ENCODE results near the gene SNRPD1. TPM values are rescaled to one million over a fixed set of nuclear protein-coding genes. Genes with fewer than 3 reads are reported as not detected.

Gene SNRPD1
- total RNA-seq, 1 experiment from 2014 or later: 134 TPM

DNA sequence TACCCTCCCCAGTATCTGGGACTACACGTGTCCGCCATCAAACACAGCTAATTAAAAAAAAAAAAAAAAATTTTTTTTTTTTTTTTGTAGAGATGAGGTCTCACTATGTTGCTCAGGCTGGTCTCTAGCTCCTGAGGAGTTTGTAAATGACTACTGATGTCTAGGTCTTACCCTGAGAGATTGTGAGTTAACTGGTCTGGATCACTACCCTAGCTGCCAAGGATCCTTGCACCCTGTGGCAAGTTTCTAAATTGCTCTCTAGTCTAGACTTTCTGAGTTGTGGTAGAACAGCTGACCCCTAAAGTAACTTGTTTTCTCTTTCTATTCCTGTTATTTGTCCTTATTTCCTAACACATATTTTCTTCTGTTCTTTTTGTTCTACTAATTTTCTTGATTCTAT is 48.0 kb downstream of the SNRPD1 start (continued):
- TF ChIP-seq, protein P1, sequence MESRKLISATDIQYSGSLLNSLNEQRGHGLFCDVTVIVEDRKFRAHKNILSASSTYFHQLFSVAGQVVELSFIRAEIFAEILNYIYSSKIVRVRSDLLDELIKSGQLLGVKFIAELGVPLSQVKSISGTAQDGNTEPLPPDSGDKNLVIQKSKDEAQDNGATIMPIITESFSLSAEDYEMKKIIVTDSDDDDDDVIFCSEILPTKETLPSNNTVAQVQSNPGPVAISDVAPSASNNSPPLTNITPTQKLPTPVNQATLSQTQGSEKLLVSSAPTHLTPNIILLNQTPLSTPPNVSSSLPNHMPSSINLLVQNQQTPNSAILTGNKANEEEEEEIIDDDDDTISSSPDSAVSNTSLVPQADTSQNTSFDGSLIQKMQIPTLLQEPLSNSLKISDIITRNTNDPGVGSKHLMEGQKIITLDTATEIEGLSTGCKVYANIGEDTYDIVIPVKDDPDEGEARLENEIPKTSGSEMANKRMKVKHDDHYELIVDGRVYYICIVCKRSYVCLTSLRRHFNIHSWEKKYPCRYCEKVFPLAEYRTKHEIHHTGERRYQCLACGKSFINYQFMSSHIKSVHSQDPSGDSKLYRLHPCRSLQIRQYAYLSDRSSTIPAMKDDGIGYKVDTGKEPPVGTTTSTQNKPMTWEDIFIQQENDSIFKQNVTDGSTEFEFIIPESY (IDR thresholded peaks at IDR 0.05; ENCODE audit: extremely low read depth, insufficient replicate concordance, low read length): no peak
- TF ChIP-seq, protein P2, sequence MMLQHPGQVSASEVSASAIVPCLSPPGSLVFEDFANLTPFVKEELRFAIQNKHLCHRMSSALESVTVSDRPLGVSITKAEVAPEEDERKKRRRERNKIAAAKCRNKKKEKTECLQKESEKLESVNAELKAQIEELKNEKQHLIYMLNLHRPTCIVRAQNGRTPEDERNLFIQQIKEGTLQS (IDR thresholded peaks at IDR 0.05): no peak
- TF ChIP-seq JUND (IDR thresholded peaks at IDR 0.05) (no peak), EZH2 (IDR thresholded peaks at IDR 0.05) (no peak), SIN3A (IDR thresholded peaks at IDR 0.05; ENCODE audit: low read depth) (no peak)

DNA sequence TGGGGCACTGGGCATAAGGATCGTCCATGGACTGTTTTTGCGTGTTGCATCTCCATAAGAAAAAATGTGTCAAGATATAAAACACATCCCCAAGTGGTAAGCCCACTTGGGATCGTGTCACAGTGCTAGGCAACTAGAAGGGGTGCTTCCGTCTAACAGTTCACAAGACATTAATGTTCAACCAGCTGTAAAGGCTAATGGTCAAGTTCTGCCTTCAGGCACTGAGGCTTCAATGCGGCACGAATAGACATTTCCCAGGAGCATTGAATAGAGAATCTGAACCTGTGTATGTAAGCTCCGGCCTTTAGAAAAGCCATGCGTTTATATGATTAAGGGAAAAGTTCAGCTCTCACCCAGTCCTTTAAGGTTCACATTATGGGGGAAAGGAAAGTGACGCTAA is 50.5 kb downstream of the SNRPD1 start:
- no peak for TF ChIP-seq RAD21 (IDR thresholded peaks at IDR 0.05; ENCODE audit: low read depth)
- TF ChIP-seq, protein P1 (IDR thresholded peaks at IDR 0.05; ENCODE audit: extremely low read depth, insufficient replicate concordance, low read length): no peak
- TF ChIP-seq FOSL1 (IDR thresholded peaks at IDR 0.05; ENCODE audit: low read depth): no peak
- TF ChIP-seq, protein P3, sequence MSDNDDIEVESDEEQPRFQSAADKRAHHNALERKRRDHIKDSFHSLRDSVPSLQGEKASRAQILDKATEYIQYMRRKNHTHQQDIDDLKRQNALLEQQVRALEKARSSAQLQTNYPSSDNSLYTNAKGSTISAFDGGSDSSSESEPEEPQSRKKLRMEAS (IDR thresholded peaks at IDR 0.05): no peak
- H3K9me3 ChIP-seq (ENCODE audit: control insufficient read depth in 1 of 2, insufficient read depth in 1 of 2, low read depth in 1 of 2, low read length in 2 of 2): no peaks in the 10 kb centered on the region
- peaks cover 0 to 6% of the 10 kb centered on the region in 2 experiments; a peak in 2 of 4 replicates for H3K36me3 ChIP-seq (ENCODE audit: control insufficient read depth in 1 of 2, insufficient read depth in 2 of 2, low read length in 2 of 2)
- H3K4me2 ChIP-seq (ENCODE audit: low read length): no peak overlapping the region
- RAD21 ChIA-PET (ENCODE audit: low non-redundant PET in 1 of 2, low total read pairs in 2 of 2, uncharacterized antibody in 2 of 2, unreplicated experiment in 2 of 2): no interaction called here
- DNase-seq (ENCODE audit: low read depth, low spot score) (no peak), ATAC-seq (no peak)
- POLR2A ChIA-PET: no interaction called here
- no peak overlapping the region for H3K4me3 ChIP-seq (replicated peaks in 1 of 2; ENCODE audit: low read depth in 1 of 2, low read length in 2 of 2)
- intact Hi-C loops (cut with micrococcal nuclease): no loop called here
- no peak overlapping the region for H2AFZ ChIP-seq (ENCODE audit: low read depth, low read length, poor library complexity, severe bottlenecking)
- no peaks in the 10 kb centered on the region for H3K9me2 ChIP-seq (ENCODE audit: insufficient read depth)
- H3K4me1 ChIP-seq (ENCODE audit: control insufficient read depth in 1 of 2, insufficient read depth in 2 of 2, low read length in 2 of 2): peaks cover 2 to 3% of the 10 kb centered on the region in 2 experiments; a peak in 3 of 4 replicates
- CTCF ChIA-PET: no interaction called here
- no peak overlapping the region for H3K27ac ChIP-seq (ENCODE audit: low read depth, low read length)
- BruUV-seq (replicated peaks): no TSS peak
- no peak overlapping the region for H3K9ac ChIP-seq (ENCODE audit: low read length)
- no peaks in the 10 kb centered on the region for H3K79me2 ChIP-seq (ENCODE audit: insufficient read depth, low read length)
- H3K27me3 ChIP-seq (ENCODE audit: insufficient read depth, low read length): no peaks in the 10 kb centered on the region
- H4K20me1 ChIP-seq (ENCODE audit: insufficient read depth): no peaks in the 10 kb centered on the region

Measured in HCT116 (cell line).